NCI-H748 treated with DMSO at 0.1 percent for 48 hours (cell line): ENCODE results near the gene HPS1.

Experiments
- DNase-seq: peaks from one replicate; lab custom pipeline; 2025; lab: John Stamatoyannopoulos, UW

HPS1 gene

DNA sequence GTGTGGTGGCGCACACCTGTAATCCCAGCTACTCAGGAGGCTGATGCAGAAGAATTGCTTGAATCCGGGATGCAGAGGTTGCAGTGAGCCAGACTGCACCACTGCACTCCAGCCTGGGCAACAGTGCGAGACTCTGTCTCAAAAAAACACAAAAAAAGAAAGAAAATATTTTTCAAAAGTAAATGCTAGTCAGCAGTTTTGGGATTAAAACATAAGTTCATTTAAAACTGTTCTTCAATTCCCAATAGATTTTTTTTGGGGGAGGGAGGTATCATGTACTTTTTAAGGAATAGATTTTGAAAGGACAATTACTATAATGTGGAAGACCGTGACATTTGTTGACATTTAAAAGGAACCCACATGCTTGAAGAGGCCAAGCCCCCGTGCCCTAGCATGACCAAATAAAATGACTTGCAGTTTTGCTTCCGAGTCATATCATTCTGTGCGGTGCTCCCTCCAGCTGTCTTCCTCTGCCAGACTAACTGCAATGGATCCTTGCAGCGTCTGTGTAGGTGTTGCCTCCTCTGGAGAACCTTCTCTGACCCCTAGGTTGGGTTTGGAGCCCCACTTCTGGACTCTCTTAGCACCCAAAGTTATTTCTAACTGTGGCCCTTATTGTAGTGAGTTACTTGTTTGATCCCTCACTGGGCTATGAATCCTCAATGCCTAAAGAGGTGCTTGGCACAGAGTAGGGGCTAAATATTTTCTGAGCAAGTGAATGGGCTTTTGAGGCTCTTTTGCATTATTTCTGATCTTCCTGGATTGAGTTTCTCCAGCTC, 17.4 kb upstream of the HPS1 start:
- DNase-seq, result no peak

DNA sequence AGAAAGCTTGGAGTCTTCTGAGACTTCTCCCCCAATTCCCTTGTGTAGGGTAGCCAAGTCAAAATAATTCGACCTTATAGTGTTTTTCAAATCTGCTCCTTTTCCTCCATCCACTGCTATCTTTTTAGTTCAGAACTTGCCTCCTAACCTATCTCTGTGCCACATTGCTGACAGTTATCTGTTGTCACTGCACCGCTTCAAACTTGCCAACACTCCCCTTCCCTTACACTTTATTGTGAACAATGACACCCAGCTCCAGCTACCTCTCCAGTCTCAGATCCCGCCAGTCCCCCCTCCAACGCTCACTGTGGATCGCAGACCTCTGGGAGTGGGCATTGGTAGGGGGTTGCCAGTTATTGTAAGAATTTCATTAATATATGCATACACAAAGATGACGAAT, 16.3 kb upstream of the HPS1 start:
- no peak for DNase-seq

DNA sequence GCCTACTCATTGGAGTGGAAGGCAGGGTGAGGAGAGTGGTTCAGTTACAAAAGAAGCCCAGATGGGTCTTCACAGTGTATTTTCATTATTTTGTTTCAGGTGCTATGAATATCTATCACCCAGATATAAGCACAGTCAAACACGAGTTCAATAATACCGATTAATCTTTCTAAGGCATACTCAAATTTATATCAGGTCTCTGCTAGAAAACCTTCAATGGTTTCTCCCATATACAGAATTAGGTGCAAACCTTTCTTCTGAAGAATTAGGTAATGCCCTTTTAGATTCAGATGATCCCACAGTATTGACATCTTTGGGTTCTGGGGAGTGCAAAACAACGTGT, 14.7 kb upstream of the HPS1 start:
- no peak for DNase-seq

DNA sequence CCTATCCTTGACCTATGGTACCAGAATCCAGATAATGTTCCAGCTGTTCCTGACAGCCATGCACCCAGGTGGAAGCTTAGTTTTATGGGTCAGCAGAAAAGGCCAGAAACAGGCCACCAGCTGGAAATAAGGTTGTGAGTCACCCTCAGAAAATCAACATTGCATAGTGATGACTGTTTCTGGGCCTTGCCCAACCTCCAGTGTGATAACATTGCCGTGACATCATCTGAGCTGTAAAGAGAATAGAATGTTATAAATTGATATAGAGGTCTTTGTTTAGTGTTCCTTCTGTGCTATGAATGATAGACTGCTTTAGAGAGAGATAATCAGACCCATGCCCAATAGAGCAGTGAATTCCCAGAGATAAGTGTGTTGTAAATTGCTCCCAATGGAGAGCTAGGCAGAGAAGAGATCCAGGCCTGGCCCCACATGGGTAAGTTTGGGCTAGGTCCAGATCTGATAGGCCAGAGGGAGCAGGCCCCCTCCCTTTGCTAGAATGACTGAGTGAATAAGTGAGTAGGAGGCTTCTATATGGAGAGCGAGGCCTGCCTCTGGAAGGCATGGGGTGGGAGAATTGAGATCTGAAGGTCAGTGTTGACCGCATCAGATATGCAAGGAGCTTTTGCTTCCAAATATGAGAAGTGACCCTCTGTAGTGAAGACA, 14.2 kb upstream of the HPS1 start:
- no peak for DNase-seq

DNA sequence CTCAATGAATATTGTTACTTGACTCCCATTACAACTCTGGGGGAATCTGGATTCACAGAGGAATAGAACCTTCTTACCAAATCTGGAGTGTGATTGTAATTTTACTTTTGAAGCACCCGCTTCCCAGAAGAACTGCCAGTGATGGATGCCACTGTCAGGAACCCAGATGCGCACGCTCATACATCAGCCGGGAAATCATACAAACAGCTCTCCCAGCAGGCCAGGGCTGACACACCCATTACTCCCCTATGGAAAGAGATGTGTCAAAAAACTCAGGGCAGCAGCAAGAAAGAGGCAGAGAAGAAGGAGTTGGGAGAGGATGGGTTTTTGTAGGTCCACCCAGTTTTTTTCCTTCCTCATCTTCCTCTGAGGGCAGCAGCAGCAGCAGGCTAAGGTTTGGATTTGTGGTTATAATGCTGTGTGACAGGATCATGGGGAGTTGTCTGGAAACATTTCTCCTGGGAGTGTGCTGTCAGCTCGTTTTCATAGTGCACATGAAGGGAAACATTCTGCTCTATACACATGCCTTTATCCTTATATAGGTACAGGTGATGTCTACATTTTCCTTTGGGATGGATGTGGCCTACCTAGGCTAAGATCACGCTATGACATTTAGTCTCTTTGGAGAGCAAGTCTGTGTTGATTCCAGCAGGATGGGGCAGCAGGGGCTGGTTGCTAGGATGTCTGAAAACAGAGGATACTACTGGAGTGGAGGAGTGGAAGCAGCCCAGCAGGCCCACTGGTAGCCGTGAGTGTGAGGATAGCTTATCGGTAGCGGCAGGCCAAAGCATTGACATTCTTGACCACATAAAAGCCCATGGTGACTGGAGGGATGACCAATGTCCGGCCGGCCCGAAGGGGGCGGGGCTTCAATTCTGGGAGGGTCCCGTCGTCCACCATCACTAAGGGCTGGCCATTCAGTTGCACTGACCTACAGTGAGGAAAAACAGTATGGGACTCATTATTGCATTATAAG, 12.4 kb upstream of the HPS1 start:
- DNase-seq, result no peak

DNA sequence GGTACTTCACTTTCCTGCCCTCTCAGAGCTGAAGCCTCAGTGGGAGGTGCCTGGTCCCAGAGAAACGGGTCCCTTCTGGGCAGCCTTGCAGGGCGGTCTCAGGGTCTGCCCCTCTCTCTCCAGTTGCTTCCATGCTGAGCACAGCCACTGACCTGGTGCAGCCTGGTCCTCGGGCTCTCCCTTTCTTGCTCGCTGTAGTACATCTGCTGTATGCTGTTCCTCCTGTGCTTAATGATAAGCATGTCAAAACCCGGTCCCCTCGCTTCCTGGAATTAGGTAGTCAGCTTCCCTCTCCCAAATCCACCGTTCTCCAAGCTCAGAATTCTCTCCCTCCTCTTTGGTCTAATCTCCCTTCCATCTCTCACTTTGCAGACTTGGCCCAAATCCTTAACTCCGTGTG, 11.0 kb upstream of the HPS1 start:
- no peak for DNase-seq

DNA sequence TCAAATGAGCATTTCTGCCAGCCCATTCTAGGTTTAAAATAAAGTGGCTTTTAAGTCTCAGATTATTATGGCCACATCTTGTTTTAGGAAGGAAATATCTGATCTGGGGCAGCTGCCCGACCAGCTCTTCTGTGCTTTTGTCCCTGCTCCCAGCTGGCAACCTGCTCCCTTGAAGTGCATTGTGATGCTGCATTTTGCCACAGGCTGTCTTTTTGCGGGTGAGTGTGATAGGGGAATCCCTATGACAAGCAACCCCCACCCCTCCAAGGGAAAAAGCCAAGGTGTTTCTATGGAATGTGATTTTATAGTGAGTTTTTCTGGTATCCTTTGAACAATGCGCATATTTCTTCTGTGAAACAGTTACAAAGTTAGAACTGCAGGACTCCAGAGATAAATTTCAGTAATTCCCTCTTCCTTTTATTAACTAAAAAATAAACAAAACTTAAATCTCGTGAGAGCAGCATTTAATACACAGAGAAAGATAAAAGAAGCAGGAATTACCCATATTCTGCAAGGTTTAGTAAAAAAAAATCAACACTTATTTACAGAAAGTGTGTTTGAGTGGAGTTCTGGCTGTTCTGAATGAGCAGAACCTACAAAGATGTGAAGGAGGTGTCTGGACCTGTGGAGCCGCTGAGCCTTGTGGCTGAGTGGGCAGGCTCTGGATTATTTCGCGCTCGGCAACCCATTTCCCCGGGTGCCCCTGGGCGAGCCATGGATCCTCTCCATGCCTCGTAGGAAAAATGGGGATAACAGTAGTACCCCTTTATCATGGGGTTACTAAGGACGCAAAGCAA, 10.1 kb upstream of the HPS1 start:
- DNase-seq, result no peak

DNA sequence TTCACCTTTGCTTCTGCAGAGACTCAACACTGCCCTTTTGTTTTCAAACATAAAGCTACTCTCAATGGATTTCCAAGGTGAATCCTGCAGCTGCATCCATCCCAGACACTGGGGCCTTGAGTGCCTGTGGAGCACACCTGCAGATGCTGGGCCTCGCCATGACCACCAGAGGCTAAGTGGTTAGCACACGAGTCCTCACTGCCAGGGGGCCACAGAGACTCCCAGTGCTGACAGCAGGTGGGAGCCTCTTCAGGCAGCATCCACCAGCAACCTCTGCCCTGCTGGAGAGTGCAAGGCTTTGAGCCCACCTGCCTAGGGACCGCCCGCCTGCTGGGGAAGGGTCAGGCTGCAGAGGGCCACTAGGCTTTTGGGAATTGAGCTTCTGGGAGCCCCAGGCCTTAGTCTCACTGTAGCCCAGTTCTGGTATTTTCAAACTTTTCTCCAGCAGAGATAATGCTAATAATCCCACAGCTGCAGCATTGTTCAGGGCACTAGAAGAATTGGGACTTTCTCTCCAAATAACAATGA, 9.4 kb upstream of the HPS1 start:
- DNase-seq, result no peak

DNA sequence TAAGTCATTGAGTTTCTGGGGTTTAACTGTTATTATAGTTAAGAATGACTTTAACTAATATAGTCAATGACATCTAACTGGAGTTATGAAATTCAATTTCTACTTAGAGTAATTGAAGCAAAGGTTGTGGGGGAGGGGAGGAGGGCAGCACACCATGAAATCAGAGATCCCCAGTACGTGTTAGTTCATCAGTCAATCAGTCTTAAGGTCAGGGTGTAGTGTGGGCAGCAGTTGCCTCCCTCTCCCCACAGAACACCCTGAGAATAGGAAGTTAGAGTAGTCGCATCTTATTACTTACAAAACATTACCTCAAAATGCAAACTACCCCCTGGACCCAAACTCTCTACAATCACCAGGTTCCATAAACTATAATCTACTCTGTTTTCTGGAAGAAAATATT, 7.0 kb upstream of the HPS1 start:
- no peak for DNase-seq

DNA sequence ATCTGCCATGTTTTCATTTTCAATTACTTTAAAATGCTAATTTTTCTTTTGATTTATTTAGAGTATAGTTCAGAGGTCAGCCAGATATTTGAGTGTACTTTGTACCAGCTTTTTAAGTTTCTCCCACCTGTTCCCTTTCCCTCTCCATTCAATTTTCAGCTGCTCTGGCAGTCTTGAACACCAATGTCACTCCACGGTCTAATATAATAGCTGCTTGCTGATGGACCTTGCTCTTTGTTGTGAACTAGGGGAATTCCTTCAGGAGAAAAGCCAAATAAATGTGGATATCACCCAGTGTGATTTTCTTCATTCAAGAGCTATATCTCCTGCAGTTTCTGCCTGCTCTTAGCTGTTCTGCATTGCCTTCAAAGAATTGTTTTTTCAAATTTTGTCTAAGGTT, 3.9 kb upstream of the HPS1 start:
- DNase-seq, result no peak

DNA sequence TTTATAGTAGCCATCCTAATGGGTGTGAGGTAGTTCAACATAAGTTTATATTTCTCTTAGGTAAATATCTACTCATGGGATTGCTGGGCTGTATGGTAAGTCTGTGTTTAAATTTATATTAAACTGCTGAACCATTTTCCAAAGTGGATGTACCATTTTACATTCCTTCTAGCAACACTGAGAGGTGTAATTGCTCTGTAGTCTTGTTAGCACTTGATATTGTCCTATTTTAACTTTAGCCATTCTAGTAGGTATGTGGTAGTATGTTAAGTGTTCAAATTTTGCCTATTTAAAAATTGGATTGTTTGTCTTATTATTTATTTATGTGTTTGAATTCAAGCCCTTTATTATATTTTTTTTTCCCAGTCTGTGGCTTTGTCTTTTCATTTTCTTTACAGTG, 2.6 kb upstream of the HPS1 start:
- DNase-seq, result no peak

DNA sequence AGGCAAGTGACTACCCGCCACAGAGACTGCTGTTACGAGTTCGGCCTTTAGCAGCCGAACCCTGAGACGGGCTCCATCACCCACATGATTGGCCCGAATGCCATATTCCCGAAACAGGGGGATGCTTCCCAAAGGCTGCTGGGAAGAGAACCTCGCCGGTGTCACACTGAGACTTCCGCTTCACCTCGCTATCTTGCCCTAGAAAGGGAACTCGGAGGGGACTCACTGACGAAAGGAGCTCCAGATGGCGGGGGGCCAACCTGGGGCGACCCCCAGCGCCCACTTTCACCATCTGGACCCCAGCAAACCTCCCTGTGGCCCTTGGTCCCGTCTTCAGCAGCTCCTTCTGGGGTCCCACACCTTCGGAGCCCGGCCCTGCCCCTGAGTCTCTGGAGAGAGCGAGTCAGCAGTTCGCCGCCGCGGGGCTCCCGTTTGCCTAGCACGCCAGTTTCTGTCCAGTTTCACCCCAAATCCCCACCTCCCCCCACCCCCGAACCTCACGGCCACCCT, 529 bp downstream of the HPS1 start:
- no peak for DNase-seq

DNA sequence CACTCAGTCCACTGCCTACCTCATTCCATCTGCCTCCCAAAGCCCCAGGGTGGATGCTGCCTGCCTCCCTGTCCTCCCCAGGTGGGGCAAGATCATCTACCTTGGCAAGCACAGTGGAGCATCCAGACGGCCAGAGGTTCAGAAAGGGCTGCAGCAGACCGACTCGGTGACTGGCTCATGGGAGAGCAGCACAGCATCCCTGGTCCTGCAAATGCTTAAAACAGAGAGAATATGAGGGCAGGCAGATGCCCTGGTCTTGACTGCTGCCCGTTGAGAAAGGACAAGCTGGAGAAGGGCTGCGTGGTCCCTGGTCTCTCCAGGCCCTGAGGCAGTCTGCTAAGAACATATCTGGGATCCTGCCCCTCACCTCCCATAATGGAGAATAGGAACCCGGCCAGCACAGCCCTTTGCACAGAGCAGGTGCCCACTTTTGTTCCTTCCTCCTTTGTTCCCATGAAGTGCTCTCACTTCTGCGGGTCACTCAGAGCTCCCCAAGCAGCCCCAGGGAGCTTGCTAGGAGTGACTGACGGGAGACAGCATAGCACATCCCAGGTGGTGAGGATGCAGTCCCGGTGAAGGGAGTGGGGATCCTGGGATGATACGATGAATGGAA, 1.4 kb downstream of the HPS1 start:
- no peak for DNase-seq

DNA sequence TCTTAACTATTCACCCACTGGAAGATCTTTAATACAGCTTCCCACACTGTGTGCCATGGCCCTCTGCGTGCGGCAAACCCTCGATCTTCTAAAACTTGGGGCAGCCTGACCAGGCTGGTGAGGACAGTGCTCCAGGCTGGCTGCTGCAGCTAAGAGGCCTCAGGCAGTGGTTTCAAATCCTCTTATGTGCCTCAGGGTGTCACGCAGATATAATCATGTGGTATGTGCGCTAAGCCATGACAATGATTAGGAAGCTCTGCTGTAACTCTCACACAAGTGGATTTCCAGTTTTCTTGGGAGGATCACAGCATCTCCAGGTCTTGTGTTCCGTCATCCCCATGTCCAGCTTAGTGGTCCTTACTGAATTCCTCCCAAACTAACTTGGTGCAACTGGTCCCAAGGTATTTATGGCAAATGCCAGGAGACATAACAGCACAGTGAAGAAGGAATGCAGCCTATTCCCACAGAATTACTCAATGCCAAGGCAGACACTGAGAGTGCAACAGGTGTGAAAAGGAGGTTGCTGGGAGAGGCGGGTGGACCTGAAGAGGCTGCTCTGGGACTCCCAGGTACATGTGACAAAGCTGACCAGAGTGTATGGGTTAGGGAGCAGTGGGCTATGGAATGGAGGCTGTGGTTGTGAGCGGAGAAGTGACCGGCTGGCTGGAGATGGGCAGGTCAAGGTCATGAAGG, 2.3 kb downstream of the HPS1 start:
- no peak for DNase-seq

DNA sequence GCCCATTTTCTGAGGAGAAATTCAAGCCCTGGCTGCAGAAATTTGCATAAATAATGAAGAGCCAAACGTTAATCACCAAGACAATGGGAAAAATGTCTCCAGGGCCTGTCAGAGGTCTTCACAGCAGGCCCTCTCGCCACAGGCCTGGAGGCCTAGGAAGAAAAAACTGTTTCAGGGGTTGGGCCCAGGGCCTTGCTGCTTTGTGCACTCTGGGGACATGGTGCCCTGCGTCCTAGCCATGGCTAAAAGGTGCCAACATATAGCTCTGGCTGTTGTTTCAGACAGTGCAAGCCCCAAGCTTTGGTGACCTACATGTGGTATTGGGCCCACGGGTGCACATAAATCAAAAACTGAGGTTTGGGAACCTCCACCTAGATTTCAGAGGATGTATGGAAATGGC, 8.0 kb downstream of the HPS1 start:
- no peak for DNase-seq

DNA sequence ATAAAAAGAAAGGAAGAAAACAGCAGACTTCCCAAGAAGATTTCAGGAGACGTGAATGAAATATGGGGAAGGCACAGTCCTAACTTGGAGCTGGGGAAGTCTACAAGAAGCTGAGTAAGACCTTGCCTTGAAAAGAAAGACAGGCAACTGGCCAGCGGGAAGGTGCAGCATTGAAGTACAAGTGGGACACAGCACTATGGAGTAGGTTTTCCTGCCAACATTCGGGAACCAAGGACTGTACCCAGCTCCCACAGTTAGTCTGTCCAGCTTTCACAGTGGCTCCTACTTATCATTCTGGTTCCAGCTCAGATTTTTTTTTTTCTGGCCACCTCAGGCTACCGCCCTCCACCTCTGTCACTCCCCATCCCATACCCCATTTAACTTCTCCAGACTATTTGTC, 10.0 kb downstream of the HPS1 start:
- no peak for DNase-seq

DNA sequence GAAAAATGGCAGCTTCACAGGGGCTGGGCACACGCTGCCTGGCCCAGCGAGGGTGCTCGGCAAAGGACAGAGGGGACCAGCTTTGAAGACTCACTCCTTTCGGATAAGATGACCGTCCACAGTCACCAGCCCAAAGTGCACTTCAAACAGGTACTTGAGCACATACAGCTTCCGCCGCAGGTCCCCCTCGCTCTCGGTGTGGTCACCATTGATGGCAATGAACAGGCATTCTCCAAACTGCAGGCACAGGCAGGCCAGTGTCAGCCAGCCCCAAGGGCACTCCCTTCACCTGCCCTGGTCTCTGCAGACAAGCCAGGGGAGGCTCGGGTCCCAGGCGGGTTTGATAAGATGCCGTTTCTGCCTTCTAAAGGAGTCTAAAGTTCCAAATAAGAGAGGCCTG, 11.6 kb downstream of the HPS1 start:
- DNase-seq, result no peak

DNA sequence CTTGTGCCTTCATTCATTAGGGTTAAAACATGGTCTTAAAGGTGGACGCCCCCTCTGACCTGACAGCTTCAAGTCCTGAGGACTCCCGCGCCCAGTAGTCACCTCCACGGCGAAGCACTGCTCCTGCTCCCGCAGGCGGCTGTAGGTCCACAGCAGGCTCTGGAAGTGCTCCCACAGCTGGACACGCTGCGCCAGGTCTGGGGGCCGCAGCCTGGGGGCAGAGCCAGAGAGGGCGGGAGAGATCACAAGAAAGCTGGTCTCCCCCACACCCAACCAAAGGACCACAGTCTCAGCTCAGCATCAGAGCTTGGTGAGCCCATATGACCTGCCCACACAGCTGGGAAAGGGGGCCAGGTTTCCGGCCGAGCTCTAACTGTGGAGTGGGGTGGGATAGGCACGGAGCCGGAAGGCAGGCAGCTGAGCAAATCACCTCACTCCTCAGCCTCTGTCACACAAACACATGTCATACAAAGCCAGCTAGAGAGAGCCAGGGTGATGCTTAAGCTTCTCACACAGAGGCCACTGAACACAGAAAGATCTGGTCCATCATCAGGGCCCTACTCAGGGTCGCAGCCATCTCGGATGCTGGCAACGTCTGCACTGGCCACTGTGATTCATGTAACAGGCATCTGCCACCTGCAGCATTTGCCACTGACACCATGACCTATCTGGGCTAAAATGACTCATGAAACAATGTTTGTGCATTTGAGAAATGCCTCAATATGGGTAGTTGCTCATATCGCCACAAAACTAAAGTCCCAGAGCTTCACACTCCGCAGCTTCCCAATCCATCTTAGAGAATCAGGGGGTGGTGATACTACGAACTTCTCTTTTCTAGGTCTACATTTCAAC, 12.6 kb downstream of the HPS1 start:
- DNase-seq, result no peak

DNA sequence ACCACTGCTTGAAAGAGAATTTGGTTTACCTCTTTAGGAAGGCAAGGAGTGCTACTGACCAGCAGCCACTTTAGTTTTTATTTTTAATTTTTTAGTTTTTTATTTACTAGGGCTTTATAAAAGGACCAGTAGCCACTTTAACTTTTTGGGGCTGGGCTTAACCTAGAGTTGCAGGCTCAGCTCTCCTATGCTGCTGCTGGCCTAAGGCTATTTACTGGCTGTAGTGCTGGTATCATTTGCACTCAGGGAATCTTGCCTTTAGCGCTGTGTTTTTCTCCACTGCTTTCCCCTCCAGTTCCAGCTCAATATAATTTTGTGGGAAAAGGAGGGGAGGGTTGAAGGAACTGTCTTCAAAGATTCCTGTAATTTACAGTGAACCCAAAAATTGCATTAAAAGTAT, 13.4 kb downstream of the HPS1 start:
- DNase-seq, result no peak

DNA sequence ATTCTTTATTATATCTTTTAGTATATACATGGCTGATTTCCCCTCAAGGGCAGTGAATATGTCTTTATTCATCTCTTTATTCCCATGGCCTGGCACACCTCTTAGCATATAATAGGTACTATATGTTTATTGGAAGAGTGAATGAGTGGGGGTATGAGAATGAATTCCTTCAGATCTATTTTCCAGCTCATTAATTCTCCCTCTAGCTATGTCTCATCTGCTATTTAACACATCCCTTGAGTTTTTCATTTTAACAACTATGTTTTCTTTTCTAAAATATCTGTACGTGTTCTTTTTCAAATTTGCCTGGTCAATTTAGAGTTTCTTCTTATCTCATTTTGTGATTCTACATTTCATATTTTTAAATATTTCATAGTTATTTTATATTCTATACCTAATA, 14.4 kb downstream of the HPS1 start:
- DNase-seq, result no peak
